H9 (cell line): ENCODE measurements around the gene LTA4H. TPM values are rescaled to one million over a fixed set of nuclear protein-coding genes. Genes with fewer than 3 reads are reported as not detected.

Experiments used
- DNase-seq: peaks from one replicate; pipeline ENCODE4 v3.0.0-alpha.2; 2017
- H2AFZ ChIP-seq: one replicate; pipeline ENCODE4 v1.6.1; 2013; ENCODE audit warnings: mild to moderate bottlenecking, low read length, control low read depth, moderate library complexity
- H2AK5ac ChIP-seq: 2 replicates; pipeline ENCODE4 v1.6.1; 2013; ENCODE audit warnings: low read length, control low read depth, mixed read lengths; ENCODE audit not compliant: insufficient read length
- H2BK120ac ChIP-seq: one replicate; pipeline ENCODE4 v1.6.1; 2013; ENCODE audit warnings: low read depth, mild to moderate bottlenecking, low read length, control low read depth, inconsistent platforms; ENCODE audit not compliant: poor library complexity, severe bottlenecking
- H2BK12ac ChIP-seq: 2 replicates; pipeline ENCODE4 v1.6.1; 2013; ENCODE audit warnings: low read length, control low read depth, mixed read lengths, low read depth; ENCODE audit not compliant: insufficient read length
- H2BK15ac ChIP-seq: 2 replicates; pipeline ENCODE4 v1.6.1; 2013; ENCODE audit warnings: low read depth, low read length, control low read depth
- H2BK20ac ChIP-seq: one replicate; pipeline ENCODE4 v1.6.1; 2013; ENCODE audit warnings: low read depth, mild to moderate bottlenecking, low read length, control low read depth, inconsistent platforms; ENCODE audit not compliant: poor library complexity, severe bottlenecking
- H2BK5ac ChIP-seq: 2 replicates; pipeline ENCODE4 v1.6.1; 2013; ENCODE audit warnings: low read length, control low read depth, mixed read lengths; ENCODE audit not compliant: insufficient read length
- H3K14ac ChIP-seq: 2 replicates; pipeline ENCODE4 v1.6.1; 2013; ENCODE audit warnings: low read length, control low read depth; ENCODE audit not compliant: insufficient read depth
- H3K18ac ChIP-seq: 2 replicates; pipeline ENCODE4 v1.6.1; 2013; ENCODE audit warnings: low read depth, mild to moderate bottlenecking, mixed read lengths, low read length, control low read depth; ENCODE audit not compliant: insufficient read length
- H3K23ac ChIP-seq: 2 replicates; pipeline ENCODE4 v1.6.1; 2013; ENCODE audit warnings: low read length, control low read depth, mixed read lengths, low read depth; ENCODE audit not compliant: insufficient read length
- H3K23me2 ChIP-seq: 2 replicates; pipeline ENCODE4 v1.6.1; 2013; ENCODE audit warnings: low read depth, mild to moderate bottlenecking, mixed read lengths, low read length, control low read depth; ENCODE audit not compliant: insufficient read length, poor library complexity, severe bottlenecking
- H3K27ac ChIP-seq: 2 replicates; pipeline ENCODE4 v1.5.1; 2013; ENCODE audit warnings: low read length, control low read depth, mixed read lengths, low read depth; ENCODE audit not compliant: insufficient read length
- H3K27me3 ChIP-seq: 2 replicates; pipeline ENCODE4 v1.6.1; 2013; ENCODE audit warnings: low read length, control low read depth, inconsistent platforms; ENCODE audit not compliant: insufficient read depth
- H3K4ac ChIP-seq: 2 replicates; pipeline ENCODE4 v1.6.1; 2013; ENCODE audit warnings: low read depth, mild to moderate bottlenecking, control low read depth, inconsistent platforms, low read length, moderate library complexity
- H3K4me1 ChIP-seq: 2 replicates; pipeline ENCODE4 v1.6.1; 2013; ENCODE audit warnings: low read length, control low read depth, inconsistent platforms; ENCODE audit not compliant: insufficient read depth
- H3K4me2 ChIP-seq: 2 replicates; pipeline ENCODE4 v1.6.1; 2013; ENCODE audit warnings: low read length, control low read depth, mixed read lengths; ENCODE audit not compliant: insufficient read length, insufficient read depth
- H3K56ac ChIP-seq: 2 replicates; pipeline ENCODE4 v1.6.1; 2013; ENCODE audit warnings: low read depth, mild to moderate bottlenecking, mixed read lengths, low read length, control low read depth; ENCODE audit not compliant: insufficient read length
- H3K79me1 ChIP-seq: 2 replicates; pipeline ENCODE4 v1.6.1; 2013; ENCODE audit warnings: low read depth, mild to moderate bottlenecking, moderate library complexity, low read length, control low read depth, inconsistent platforms; ENCODE audit not compliant: insufficient read depth, poor library complexity, severe bottlenecking
- H3K79me2 ChIP-seq: 2 replicates; pipeline ENCODE4 v1.6.1; 2013; ENCODE audit warnings: low read length, control low read depth, inconsistent platforms; ENCODE audit not compliant: insufficient read depth
- H3K9ac ChIP-seq: 2 replicates; pipeline ENCODE4 v1.6.1; 2013; ENCODE audit warnings: low read length, control low read depth, mixed read lengths; ENCODE audit not compliant: insufficient read length; ENCODE audit errors: extremely low read depth
- H3K9me3 ChIP-seq: one replicate; pipeline ENCODE4 v1.6.1; 2013; ENCODE audit warnings: low read depth, low read length, inconsistent platforms; ENCODE audit not compliant: control insufficient read depth
- H3T11ph ChIP-seq: one replicate; pipeline ENCODE4 v1.6.1; 2013; ENCODE audit warnings: mild to moderate bottlenecking, low read length, control low read depth, inconsistent platforms
- H4K20me1 ChIP-seq: one replicate; pipeline ENCODE4 v1.6.1; 2013; ENCODE audit not compliant: control insufficient read depth, insufficient read length, insufficient read depth
- H4K5ac ChIP-seq: 2 replicates; pipeline ENCODE4 v1.6.1; 2013; ENCODE audit warnings: low read depth, mild to moderate bottlenecking, mixed read lengths, low read length, control low read depth; ENCODE audit not compliant: insufficient read length
- H4K8ac ChIP-seq: replicated peaks from 2 replicates; pipeline ENCODE4 v1.6.1; 2013; ENCODE audit warnings: low read length, control low read depth, mixed read lengths, low read depth; ENCODE audit not compliant: insufficient read length
- H4K91ac ChIP-seq: 2 replicates; pipeline ENCODE4 v1.6.1; 2013; ENCODE audit warnings: low read depth, mild to moderate bottlenecking, moderate library complexity, mixed read lengths, low read length, control low read depth; ENCODE audit not compliant: insufficient read length
- H3K27ac Mint-ChIP-seq, 3 experiments: 2 replicates in 2 of 3; 3 replicates in 1 of 3; pipeline ENCODE4 v1.8.0; 2020 to 2021; ENCODE audit warnings: mixed read lengths in 3 of 3, mild to moderate bottlenecking in 1 of 3, moderate library complexity in 1 of 3
- H3K27me3 Mint-ChIP-seq: 2 replicates; pipeline ENCODE4 v1.8.0; 2021; ENCODE audit warnings: low read depth, mild to moderate bottlenecking, moderate library complexity, mixed read lengths
- H3K36me3 Mint-ChIP-seq, 3 experiments: 2 replicates in 2 of 3; 3 replicates in 1 of 3; pipeline ENCODE4 v1.8.0; 2020 to 2021; ENCODE audit warnings: low read depth in 3 of 3, mixed read lengths in 3 of 3; ENCODE audit not compliant: insufficient read depth in 1 of 3
- H3K4me1 Mint-ChIP-seq, 2 experiments: 2 replicates each; pipeline ENCODE4 v1.8.0; 2020; ENCODE audit warnings: mixed read lengths in 2 of 2
- H3K4me3 Mint-ChIP-seq, 2 experiments: 2 replicates in 1 of 2; 3 replicates in 1 of 2; pipeline ENCODE4 v1.8.0; 2020 to 2021; ENCODE audit warnings: mild to moderate bottlenecking in 2 of 2, mixed read lengths in 2 of 2, moderate library complexity in 1 of 2
- H3K9me3 Mint-ChIP-seq, 2 experiments: 2 replicates in 1 of 2; 3 replicates in 1 of 2; pipeline ENCODE4 v1.8.0; 2020; ENCODE audit warnings: mild to moderate bottlenecking in 2 of 2, mixed read lengths in 2 of 2, moderate library complexity in 1 of 2
- CTCF ChIP-seq: fragments of 200-600 bp; sonication (generic); conservative IDR thresholded peaks from 3 replicates; pipeline ENCODE4 v1.8.0; 2021; ENCODE audit warnings: antibody characterized with exemption, mild to moderate bottlenecking
- WGBS: extraction: QIAGEN DNeasy Blood & Tissue Kit; methylation state at CpG from one replicate; pipeline ENCODE4 v1.1.7; 2013; ENCODE audit warnings: missing lambda C conversion rate, low lambda C conversion rate, mixed read lengths; ENCODE audit not compliant: insufficient read length; ENCODE audit errors: extremely low coverage; 5-methylcytosine and 5-hydroxymethylcytosine counted together
- total RNA-seq: library from RNA; stranded (reverse); gene quantifications from 2 replicates; pipeline ENCODE4 v1.2.1, GENCODE V29; 2021

LTA4H gene
- total RNA-seq, 1 experiment from 2014 or later, result 144 TPM

GRCh38 chr12:96075560-96075959 is 40.2 kb upstream of the LTA4H start:
- no peak overlapping the region for H3K27ac ChIP-seq
- H3K18ac ChIP-seq, result no peak overlapping the region
- TF ChIP-seq CTCF, result no peak
- H4K20me1 ChIP-seq, result no peaks in the 10 kb centered on the region
- H3K23ac ChIP-seq, result no peak overlapping the region
- DNase-seq, result no peak
- H3K56ac ChIP-seq, result no peak overlapping the region
- no peak overlapping the region for H3K4me2 ChIP-seq
- peaks cover 18 to 19% of the 10 kb centered on the region in 2 experiments for H3K4me1 Mint-ChIP-seq
- H3K14ac ChIP-seq, result no peak overlapping the region
- no peaks in the 10 kb centered on the region for H3K79me2 ChIP-seq
- peaks cover 2% of the 10 kb centered on the region for H3K27me3 Mint-ChIP-seq
- no peaks in the 10 kb centered on the region for H3K9me3 ChIP-seq
- H2AFZ ChIP-seq, result no peak overlapping the region
- H3K9me3 Mint-ChIP-seq, result no peaks in the 10 kb centered on the region
- H2BK5ac ChIP-seq, result no peak overlapping the region
- H3K4ac ChIP-seq, result no peak overlapping the region
- no CpG with 5 or more reads among the region's 2 CpGs for WGBS
- no peak overlapping the region for H2BK20ac ChIP-seq
- H3T11ph ChIP-seq, result no peak overlapping the region
- H2BK120ac ChIP-seq, result no peak overlapping the region
- no peak overlapping the region for H4K91ac ChIP-seq
- H3K79me1 ChIP-seq, result no peaks in the 10 kb centered on the region
- no peaks in the 10 kb centered on the region for H3K23me2 ChIP-seq
- H3K36me3 Mint-ChIP-seq, result no peaks in the 10 kb centered on the region
- H4K5ac ChIP-seq, result no peak overlapping the region
- no peaks in the 10 kb centered on the region for H3K27me3 ChIP-seq
- no peak overlapping the region for H3K9ac ChIP-seq
- no peak overlapping the region for H2BK12ac ChIP-seq
- H3K27ac Mint-ChIP-seq, result no peak overlapping the region
- no peaks in the 10 kb centered on the region; the same call in 1 of the 2 replicates for H3K4me1 ChIP-seq
- no peak overlapping the region for H2AK5ac ChIP-seq
- H2BK15ac ChIP-seq, result no peak overlapping the region
- no peak overlapping the region for H4K8ac ChIP-seq
- no peak overlapping the region for H3K4me3 Mint-ChIP-seq
